Smooth muscle cell (in vitro differentiated cells): ENCODE results near the gene GALNT16. TPM values are rescaled to one million over a fixed set of nuclear protein-coding genes. Genes with fewer than 3 reads are reported as not detected.

ENCODE experiments used
- DNase-seq: peaks from one replicate; lab custom pipeline; 2025; ENCODE audit not compliant: unreplicated experiment; lab: John Stamatoyannopoulos, UW
- H2AFZ ChIP-seq: fragments of 200-600 bp; sonication (generic); 2 replicates; pipeline ENCODE4 v1.6.0; 2016; ENCODE audit warnings: antibody characterized with exemption, low read depth, mild to moderate bottlenecking
- H3F3A ChIP-seq: fragments of 200-600 bp; sonication (generic); 2 replicates; pipeline ENCODE4 v1.6.0; 2017; ENCODE audit warnings: antibody characterized with exemption, low read depth
- H3K27ac ChIP-seq: fragments of 200-600 bp; sonication (generic); 2 replicates; pipeline ENCODE4 v1.5.1; 2016; ENCODE audit warnings: low read depth, mild to moderate bottlenecking
- H3K27me3 ChIP-seq: fragments of 200-600 bp; sonication (generic); 2 replicates; pipeline ENCODE4 v1.6.1; 2016; ENCODE audit warnings: low read depth, mild to moderate bottlenecking
- H3K36me3 ChIP-seq: fragments of 200-600 bp; sonication (generic); 2 replicates; pipeline ENCODE4 v1.5.1; 2016; ENCODE audit warnings: low read depth
- H3K4me1 ChIP-seq: fragments of 200-600 bp; sonication (generic); 2 replicates; pipeline ENCODE4 v1.5.1; 2016; ENCODE audit warnings: low read depth
- H3K4me2 ChIP-seq: fragments of 200-600 bp; sonication (generic); 2 replicates; pipeline ENCODE4 v1.6.0; 2016; ENCODE audit warnings: mild to moderate bottlenecking
- H3K4me3 ChIP-seq: fragments of 200-600 bp; sonication (generic); 2 replicates; pipeline ENCODE4 v1.5.1; 2016; ENCODE audit warnings: mild to moderate bottlenecking
- H3K79me2 ChIP-seq: fragments of 200-600 bp; sonication (generic); 2 replicates; pipeline ENCODE4 v1.6.0; 2016; ENCODE audit warnings: low read depth, mild to moderate bottlenecking
- H3K9ac ChIP-seq: fragments of 200-600 bp; sonication (generic); 2 replicates; pipeline ENCODE4 v1.6.0; 2016; ENCODE audit warnings: low read depth
- H3K9me3 ChIP-seq: fragments of 200-600 bp; sonication (generic); replicated peaks from 2 replicates; pipeline ENCODE4 v1.5.1; 2016; ENCODE audit warnings: low read depth
- H4K20me1 ChIP-seq: fragments of 200-600 bp; sonication (generic); 2 replicates; pipeline ENCODE4 v1.6.0; 2016; ENCODE audit warnings: low read depth
- WGBS: methylation state at CpG from one replicate; pipeline ENCODE4 v1.1.7; 2016; ENCODE audit warnings: low lambda C conversion rate; 5-methylcytosine and 5-hydroxymethylcytosine counted together
- polyA plus RNA-seq: library from polyadenylated mRNA; unstranded; fragments of >200 nt; fragmentation: Nextera tagmentation; extraction: Ambion mirVana; gene quantifications from 2 replicates; pipeline ENCODE4 v1.2.1, GENCODE V29; 2016
- total RNA-seq: library from RNA; depleted of rRNA; stranded (reverse); fragments of >200 nt; gene quantifications from 2 replicates; pipeline ENCODE4 v1.2.3, GENCODE V29; 2014
- TF ChIP-seq, protein P1 (sequence below): fragments of 200-600 bp; sonication (generic); IDR thresholded peaks from 2 replicates; pipeline ENCODE4 v1.5.1; 2017; ENCODE audit warnings: borderline replicate concordance, mild to moderate bottlenecking, antibody characterized with exemption; ENCODE audit not compliant: insufficient read depth, poor library complexity, severe bottlenecking

The GALNT16 gene
- total and polyA plus RNA-seq, 2 experiments from 2014 or later = 0.54 to 4.7 TPM

DNA sequence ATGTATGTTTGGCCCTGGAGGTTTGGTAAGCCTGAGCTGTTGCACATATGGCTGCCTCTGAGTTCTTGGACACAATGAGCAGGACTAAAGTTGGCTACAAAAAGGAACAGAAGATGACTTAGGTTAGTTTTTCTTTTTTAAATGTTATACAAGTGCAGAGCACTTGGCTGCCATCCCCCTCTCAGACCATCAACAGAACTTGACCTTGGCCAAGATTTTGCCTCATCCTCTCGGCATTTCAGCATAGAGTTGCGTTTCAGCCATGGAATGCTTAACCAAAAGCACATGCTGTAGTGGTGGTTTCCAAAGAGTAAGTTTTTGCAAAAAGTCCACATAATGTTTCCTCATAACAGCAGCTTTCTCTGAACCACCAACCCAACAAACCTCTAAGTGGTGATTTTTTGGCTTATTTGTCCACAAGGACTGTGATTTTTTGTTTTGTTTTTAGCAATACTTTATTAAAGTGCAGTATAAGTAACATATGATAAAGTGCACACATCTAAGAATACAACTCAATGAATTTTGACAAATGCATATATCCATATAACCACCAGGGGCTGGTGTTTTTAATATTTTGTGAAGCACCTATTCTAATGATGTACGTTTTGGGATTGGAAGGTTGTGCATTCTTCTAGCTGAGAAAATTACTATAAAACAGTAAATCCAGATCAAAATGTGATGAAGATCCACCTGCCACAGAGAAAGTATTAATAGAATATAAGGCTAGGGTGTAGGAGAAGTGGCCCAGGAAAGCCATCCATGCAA is 12.1 kb upstream of the GALNT16 start:
- Histone ChIP-seq H4K20me1 (no peaks in the 10 kb centered on the region), H3K9me3 (no peaks in the 10 kb centered on the region), H3K79me2 (no peaks in the 10 kb centered on the region), H3K9ac (no peak overlapping the region), H3K4me1 (no peaks in the 10 kb centered on the region), H3K4me2 (no peak overlapping the region), H2AFZ (no peak overlapping the region), H3K27me3 (no peaks in the 10 kb centered on the region), H3K27ac (no peak overlapping the region), H3F3A (no peaks in the 10 kb centered on the region), H3K4me3 (no peak overlapping the region), H3K36me3 (no peaks in the 10 kb centered on the region)
- TF ChIP-seq, protein P1, sequence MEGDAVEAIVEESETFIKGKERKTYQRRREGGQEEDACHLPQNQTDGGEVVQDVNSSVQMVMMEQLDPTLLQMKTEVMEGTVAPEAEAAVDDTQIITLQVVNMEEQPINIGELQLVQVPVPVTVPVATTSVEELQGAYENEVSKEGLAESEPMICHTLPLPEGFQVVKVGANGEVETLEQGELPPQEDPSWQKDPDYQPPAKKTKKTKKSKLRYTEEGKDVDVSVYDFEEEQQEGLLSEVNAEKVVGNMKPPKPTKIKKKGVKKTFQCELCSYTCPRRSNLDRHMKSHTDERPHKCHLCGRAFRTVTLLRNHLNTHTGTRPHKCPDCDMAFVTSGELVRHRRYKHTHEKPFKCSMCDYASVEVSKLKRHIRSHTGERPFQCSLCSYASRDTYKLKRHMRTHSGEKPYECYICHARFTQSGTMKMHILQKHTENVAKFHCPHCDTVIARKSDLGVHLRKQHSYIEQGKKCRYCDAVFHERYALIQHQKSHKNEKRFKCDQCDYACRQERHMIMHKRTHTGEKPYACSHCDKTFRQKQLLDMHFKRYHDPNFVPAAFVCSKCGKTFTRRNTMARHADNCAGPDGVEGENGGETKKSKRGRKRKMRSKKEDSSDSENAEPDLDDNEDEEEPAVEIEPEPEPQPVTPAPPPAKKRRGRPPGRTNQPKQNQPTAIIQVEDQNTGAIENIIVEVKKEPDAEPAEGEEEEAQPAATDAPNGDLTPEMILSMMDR = peak; percentile 32
- 92% methylated on average over 3 of the region's 3 CpGs for WGBS
- DNase-seq = no peak

DNA sequence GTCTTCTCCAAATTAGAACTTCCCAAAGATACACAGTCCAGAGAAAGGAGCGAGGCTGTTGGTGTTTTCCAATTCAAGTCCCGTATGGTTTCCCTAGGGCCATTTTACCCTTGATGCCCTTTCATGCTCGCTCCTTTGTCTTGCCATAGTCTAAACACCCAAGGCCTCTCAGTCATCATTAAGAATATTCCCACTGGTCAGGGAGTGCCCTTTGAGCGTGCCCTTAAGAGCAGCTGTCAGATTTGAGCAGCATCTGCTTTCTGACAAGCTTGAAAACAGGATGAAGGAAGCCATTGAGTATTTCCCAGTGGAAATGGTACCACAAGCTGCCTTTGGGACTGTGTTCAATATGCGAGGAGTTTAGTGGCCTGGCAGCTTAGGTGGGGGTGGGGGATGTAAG is 10.4 kb upstream of the GALNT16 start:
- H3K4me2 ChIP-seq = no peak overlapping the region
- no peaks in the 10 kb centered on the region for H3K9me3 ChIP-seq
- H3K36me3 ChIP-seq = no peaks in the 10 kb centered on the region
- no peak overlapping the region for H3K9ac ChIP-seq
- 94% methylated on average over 5 of the region's 5 CpGs for WGBS
- H3K27ac ChIP-seq = no peak overlapping the region
- no peak for DNase-seq
- H3K4me1 ChIP-seq = no peaks in the 10 kb centered on the region
- TF ChIP-seq, protein P1 = no peak
- H3F3A ChIP-seq = no peaks in the 10 kb centered on the region
- no peak overlapping the region for H3K4me3 ChIP-seq
- no peak overlapping the region for H2AFZ ChIP-seq
- H3K27me3 ChIP-seq = peaks cover 4% of the 10 kb centered on the region
- H4K20me1 ChIP-seq = no peaks in the 10 kb centered on the region
- no peaks in the 10 kb centered on the region for H3K79me2 ChIP-seq

DNA sequence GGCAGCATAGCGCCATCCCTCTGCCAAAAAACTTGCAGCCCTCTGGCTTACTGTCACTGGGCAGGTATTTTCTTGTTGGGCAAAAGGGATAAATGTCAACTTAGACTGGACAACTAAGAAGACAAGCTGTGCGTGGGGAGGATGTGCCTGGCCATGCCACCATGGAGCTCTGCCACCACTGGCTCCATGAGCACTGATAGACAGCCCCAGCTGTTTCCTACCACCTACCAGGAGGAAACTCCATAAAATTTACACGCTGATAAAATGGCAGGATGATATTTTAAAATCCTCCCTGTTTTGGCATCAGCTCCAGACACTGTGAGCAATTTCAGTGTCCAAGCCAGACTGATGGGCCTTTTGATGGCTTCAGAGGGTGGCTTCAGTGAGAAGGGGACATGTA is 7.1 kb upstream of the GALNT16 start:
- no peak overlapping the region for H3K9ac ChIP-seq
- H3K4me2 ChIP-seq = no peak overlapping the region
- H3K27ac ChIP-seq = no peak overlapping the region
- peaks cover 37% of the 10 kb centered on the region for H3K27me3 ChIP-seq
- H3K4me3 ChIP-seq = no peak overlapping the region
- DNase-seq = no peak
- 75% methylated on average over 3 of the region's 3 CpGs for whole genome bisulfite sequencing
- H3F3A ChIP-seq = no peaks in the 10 kb centered on the region
- H2AFZ ChIP-seq = no peak overlapping the region
- TF ChIP-seq, protein P1 = no peak
- no peaks in the 10 kb centered on the region for H3K79me2 ChIP-seq
- no peaks in the 10 kb centered on the region for H3K9me3 ChIP-seq
- H3K36me3 ChIP-seq = no peaks in the 10 kb centered on the region
- no peaks in the 10 kb centered on the region for H3K4me1 ChIP-seq
- H4K20me1 ChIP-seq = no peaks in the 10 kb centered on the region

DNA sequence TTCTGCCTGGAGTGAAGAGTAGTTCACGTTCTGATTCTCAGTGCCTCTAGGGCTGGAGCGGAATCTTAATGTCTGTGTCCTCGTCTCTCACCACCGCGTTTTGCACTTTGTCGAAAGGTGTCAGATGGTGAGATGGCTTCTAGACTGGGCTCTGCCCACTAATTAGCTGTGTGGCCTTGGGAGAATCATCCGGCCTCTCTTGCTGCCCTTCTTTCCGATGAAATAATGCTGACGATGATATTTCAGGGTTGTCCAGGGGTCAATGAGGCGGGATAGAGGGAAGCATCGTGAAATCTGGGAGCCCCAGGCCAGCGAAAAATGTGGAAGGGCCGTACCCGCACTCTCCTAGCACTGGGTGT is 811 bp upstream of the GALNT16 start:
- H4K20me1 ChIP-seq = no peaks in the 10 kb centered on the region
- 24% methylated on average over 14 of the region's 14 CpGs for WGBS
- H3K9ac ChIP-seq = no peak overlapping the region
- H3F3A ChIP-seq = no peaks in the 10 kb centered on the region
- H3K79me2 ChIP-seq = no peaks in the 10 kb centered on the region
- no peak overlapping the region for H3K27ac ChIP-seq
- H3K4me2 ChIP-seq = peak overlapping the region; percentile 99
- H3K27me3 ChIP-seq = peaks cover 95% of the 10 kb centered on the region
- H2AFZ ChIP-seq = peak overlapping the region; percentile 66
- peaks cover 11% of the 10 kb centered on the region for H3K4me1 ChIP-seq
- TF ChIP-seq, protein P1 = no peak
- no peak for DNase-seq
- no peaks in the 10 kb centered on the region for H3K9me3 ChIP-seq
- no peaks in the 10 kb centered on the region for H3K36me3 ChIP-seq
- peak overlapping the region; percentile 68 for H3K4me3 ChIP-seq
